GM21447 (cell line): ENCODE results near the gene NSRP1.
A peak's percentile ranks its signal among the peaks of the same experiment; 100 is the strongest.
"Not testable (repeated sequence)": the region's sequence is repeated elsewhere in the genome, so short reads cannot be mapped to it uniquely, and the experiment has no call there.

ENCODE experiments used
- ATAC-seq: cut with Tn5 transposase; IDR thresholded peaks from one replicate; pipeline ENCODE4 v1.9.1; 2021; ENCODE audit not compliant: unreplicated experiment

The NSRP1 gene

DNA sequence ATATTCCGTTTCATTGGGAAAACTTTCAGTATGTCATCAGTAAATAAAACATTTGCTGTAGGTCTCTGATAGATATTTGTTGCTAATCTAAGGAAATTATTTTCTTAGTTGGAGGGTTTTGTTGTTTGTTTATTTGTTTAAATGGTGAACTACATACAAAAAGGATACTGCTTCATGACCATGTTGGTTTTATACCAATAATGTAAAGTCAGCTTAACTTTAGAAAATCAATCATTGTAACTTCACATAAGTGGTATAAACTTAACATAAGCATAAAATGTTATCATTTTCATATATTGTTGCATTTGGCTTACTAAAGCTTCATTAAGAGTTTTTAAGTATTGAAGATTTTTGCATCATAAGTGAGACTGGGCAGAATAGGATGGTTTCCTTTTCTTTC lies 57.9 kb downstream of the NSRP1 start:
- ATAC-seq, result no peak

DNA sequence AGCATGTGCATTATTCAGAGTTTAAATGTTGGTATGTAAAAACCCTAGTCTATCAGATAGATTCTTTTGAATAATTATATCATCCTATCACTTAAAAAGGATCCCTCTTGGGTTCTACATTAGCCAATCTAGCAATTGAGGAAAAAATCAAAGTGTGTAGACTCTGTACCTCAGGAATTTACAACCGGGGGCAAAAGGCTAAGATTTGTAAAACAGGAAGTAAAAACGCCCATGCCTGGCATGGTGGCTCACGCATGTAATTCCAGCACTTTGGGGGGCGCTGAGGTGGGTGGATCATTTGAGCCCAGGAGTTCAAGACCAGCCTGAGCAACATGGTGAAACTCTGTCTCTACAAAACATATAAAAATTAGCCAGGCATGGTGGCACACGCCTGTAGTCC lies 60.2 kb downstream of the NSRP1 start:
- no peak for ATAC-seq

DNA sequence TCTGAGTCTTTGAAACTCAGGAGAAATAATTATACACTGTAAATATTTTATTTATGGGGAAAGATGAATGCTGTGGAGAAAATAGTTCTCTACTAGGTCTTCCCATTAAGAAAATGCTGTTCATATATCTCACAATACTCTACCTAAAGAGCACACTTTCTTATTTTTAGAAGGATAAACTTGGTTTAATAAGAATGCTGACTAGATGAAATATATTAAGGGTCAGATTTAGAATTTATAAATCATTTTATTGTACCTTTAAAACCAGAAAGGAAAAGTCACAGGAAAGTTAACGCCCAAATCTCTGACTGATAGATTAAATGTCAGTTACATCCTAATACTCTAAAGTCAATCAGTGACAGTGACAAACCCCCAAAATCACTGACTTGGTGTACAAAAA lies 70.1 kb downstream of the NSRP1 start:
- ATAC-seq, result no peak

DNA sequence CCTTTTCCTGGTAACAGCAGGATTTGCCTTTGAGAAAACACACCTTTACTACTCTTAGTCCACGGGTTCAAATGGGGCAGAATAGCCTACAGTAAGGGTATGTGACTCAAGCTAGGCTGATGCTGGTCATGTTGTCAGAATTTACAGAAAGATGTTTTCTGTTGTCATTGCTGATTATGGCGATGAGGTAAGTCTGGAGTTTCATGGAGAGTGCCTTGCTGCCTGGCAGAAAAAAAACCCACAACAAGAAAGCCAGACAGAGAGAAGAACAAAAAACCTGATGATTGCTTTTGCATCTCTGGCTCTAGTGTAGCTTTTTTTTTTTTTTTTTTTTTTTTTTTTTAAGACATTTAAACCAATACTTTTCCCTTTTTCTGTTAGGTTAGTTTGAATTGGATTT lies 71.0 kb downstream of the NSRP1 start:
- ATAC-seq, result no peak

DNA sequence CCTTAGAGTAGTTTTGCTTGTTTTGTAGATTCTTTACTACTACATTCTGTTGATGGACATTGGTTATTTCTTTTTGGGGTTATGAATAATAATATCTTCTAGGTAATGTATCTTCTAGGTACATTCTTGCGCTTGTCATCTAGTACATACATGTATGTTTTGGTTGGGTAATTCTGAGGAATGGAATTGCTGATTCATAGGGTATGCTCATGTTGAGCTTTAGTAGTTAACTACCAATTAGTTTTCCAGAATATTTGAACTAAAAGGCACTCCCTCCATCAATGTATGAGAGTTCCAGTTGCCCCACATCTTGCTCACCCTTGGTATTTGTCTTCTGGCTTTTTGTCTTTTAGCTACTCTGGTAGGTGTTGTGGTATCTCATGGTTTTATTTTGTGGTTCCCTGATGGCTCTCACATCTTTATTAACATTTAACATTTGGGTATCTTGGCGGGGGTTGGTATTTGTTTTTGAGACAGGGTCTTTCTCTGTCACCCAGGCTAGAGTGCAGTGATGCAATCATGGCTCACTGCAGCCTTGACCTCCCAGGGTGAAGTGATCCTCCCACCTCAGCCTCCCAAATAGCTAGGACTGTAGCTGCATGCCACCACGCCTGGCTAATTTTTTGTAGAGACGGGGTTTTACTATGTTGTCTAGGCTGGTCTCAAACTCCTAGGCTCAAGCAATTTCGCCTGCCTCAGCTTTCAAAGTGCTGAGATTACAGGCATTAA lies 71.8 kb downstream of the NSRP1 start:
- no peak for ATAC-seq

DNA sequence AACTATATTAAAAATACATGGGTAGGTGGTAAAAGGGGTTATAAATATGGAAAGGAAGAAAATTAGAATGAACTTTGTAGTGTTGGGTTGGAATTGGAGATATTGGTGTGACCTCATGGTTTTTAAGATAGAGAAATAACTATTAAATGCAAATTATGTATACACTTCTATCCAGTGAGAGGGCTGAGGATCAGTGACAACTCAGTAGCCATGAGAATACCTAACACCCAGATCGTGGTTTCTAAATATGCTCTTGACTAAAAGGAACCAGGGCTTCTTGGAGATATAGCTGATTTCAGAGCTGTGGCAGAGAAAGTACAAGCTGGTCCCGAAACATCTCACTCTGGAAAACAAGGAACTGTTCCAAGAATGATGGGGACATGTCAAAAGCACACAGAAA lies 74.5 kb downstream of the NSRP1 start:
- no peak for ATAC-seq

DNA sequence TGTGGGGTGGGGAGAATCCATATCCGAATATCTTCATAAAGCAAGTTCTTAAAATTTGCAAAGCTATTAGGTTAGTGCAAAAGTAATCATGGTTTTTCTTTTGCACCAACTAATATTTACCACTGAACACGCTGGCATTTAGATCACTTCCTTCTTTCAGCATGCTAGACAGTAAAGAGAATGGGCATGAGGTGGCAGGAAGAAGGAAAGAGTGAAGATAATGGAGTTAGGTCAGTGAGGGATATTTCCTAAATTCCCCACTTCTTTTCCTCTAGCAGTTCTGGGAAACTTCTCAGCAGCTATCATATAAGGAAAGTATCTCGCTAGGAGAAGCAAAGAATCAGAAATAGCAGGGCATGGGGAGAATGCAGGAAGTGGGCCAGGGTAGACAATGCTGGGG lies 79.9 kb downstream of the NSRP1 start:
- ATAC-seq, result no peak

DNA sequence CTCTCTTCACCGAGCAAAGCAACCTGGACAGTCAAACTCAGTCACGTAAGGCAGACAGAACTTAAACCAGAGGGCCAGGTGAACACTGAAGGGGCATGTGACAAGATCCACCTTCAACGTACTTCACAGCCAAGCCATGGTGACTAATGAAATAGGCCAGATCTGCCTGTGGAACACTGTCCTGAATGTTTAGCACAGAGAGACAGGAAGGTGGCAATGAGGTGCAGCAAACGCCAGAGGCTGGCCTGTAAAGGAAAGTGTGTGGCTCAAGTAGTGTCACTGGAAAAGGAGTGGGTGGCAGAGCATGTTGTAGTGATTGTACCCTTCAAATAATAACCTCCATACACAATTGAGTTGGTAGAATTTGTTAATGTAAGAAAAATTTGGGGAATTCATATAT lies 80.8 kb downstream of the NSRP1 start:
- no peak for ATAC-seq

DNA sequence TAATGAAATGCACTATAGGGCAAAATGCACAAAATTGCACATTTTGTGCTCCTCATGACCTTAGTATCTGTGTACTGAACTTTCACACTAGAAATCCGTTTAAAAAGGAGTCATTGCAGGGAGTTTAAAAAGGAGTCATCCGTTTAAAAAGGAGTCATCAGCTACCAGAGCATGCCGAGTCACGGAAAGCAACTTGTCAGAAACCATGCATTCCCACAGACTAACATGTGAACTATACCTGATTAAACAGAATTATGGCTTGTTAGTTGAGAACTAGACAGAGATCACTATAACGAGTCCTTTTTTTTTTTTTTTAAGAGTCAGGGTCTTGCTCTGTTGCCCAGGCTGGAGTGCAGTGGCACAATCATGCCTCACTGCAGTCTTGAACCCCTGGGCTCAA lies 83.0 kb downstream of the NSRP1 start:
- ATAC-seq, result no peak

DNA sequence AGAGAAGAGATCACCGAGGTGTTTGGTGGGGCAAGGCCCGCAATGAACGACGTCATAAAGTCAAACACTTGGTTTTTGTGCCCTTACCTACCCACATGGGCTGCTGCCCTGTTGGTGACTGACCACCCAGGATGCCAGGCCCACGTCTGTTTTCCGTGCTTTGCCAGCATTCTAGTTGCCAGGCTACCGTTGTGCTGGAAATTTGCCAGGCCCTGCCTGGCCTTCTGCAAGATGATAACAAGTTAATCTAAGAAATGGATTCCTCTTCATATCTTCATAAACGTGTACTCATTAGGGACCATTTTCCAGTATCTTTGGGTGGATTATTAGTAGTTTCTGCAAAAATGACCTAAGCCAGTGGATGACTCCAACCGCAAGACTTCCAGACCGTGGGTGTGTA lies 83.5 kb downstream of the NSRP1 start:
- ATAC-seq, result no peak

DNA sequence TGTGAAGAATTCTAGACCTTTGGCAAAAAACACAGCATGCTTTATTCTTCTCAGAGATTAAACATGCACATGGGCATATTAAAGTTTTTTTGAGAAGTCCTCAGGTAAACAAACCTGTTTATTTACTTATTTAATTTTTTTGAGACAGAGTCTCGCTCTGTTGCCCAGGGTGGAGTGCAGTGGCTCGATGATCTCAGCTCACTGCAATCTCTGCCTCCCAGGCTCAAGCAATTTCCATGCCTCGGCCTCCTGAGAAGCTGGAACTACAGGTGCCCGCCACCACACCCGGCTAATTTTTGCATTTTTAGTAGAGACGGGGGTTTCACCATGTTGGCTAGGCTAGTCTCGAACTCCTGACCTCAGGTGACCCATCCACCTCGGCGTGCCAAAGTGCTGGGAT lies 84.0 kb downstream of the NSRP1 start:
- not testable (repeated sequence) for ATAC-seq

DNA sequence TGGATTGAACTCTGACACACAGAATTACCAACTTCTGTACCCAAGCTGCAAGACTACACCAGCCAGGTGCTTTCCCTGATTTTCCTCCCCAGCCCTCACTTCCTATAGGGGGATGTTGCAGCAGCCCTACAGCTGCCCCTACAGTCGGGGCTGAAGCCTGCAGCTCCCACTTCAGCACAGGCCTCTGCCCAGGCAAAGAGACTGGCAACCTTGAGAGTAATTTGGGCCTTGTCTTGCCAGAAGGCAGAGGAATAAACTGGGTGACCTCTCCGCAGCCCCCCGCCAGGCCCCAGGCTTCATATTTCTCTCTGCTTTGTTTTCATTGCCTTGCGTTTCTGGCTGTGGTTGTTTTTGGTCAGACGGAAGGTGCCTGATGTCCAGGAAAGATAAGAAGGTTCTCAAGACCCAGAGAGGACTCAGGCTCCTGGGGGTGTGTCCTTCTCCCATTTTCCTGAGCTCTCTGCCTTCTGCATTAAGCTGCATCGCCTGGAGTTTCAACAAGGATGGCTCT lies 86.9 kb downstream of the NSRP1 start:
- ATAC-seq, result no peak

DNA sequence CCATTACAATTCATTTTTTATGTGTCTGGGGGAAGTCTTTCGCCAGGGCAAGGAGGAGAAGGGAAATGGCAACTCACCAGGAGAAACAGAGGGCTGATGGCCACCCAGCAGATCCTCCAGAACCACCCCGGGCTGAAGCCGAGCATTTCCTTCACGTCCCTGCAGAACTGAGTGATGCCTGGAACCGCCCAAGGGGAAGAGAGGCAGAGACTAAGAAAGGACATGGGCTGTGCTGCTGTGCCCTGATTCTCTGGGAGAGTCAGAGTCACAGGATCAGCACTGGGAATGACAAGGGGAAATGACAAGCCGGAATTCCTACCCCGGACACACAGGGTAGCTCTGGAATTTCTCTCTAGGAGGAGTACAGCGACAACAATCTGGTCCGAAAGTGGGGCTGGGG lies 91.0 kb downstream of the NSRP1 start:
- ATAC-seq, result no peak

DNA sequence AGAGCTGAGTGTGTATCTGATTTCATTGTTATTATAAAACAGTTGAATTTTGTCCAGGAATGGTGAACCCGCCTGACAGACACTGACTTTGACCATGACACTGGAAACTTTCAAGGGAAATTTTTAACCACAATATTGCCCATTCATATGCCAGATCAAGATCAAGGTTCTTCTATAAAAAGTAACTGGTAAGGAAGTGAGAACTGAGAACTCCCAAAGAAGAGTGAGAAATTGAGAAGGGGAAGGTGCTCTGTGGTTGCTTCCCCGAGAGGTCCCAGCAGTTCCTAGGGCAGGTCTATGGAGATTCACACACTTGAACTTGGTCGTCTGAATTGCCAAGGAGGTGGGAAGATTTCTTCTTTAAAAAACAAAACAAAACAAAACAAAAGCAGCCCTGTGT lies 91.6 kb downstream of the NSRP1 start:
- no peak for ATAC-seq

DNA sequence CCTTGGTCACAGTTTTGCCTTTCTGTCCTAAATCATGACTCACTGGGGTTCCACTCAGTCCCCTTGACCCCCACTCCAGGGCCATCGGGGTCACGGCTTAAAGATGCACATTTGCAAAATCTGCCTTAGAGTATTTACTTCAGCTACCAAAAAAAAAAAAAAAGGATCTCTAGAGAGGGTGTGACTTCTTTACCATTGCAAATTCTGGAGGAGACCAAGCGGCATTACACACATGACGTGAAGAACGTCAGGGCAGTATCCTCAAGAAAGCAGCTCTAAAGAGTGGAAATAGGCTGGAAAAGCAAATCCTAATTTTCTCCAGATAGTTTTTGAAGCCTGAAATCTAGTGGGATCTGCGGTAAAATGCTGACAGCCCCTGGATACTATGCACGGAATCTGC lies 93.3 kb downstream of the NSRP1 start:
- no peak for ATAC-seq

DNA sequence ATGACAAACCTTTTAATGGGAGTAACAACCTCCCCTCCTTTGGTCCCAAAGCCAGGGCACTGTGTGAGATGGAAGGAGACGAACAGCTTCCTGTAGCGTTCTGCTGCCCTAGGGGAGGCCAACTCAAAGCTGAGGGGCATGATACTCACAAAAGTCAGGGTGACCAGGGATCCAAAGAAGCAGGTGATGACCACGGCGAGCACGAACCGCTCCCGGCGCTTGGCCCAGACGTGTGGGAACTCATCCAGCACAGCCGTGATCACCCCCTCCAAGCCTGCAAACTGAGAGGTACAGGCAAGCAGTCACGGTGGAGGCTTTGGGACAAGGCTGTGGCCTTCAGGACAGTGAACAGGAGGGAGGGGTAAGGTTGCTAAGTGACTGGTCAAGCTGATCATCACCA lies 93.8 kb downstream of the NSRP1 start:
- no peak for ATAC-seq

DNA sequence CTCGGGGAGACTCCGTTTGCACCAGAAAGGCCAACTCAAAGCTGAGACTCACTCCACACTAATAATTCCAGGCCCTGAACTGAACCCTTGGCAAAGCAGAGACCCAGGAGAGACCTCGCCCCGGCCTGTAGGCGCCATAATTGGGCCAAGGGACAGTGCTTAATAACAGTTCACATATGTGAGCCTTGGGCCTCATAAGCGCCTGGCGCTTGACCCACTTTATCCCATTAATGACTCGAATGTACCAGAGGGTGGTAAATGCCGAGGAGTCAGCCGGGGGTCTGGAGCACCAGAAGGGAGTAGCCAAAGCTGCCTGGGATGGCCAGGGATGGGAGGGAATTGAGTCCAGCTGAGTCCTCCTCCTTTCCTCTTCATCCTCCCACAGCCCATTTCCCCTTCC lies 94.3 kb downstream of the NSRP1 start:
- ATAC-seq, result no peak

DNA sequence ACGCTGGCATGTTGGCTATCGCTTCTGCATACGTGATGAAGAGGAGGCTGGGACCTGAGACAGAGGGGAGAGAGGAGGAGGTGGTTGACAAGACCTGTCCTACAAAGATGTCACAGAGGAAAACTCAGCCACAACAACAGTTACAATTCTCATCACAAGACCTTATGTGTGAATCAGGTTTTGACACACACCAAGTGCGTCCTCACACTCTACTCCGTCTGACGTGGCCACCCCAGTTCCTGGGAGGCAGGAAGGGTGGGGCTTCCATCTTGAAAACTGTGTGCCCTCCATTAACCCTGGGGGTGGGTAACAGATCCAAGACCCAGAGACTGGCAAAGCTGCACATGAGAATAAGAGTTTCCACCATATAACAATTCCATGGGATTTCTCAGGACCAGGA lies 94.8 kb downstream of the NSRP1 start:
- no peak for ATAC-seq

DNA sequence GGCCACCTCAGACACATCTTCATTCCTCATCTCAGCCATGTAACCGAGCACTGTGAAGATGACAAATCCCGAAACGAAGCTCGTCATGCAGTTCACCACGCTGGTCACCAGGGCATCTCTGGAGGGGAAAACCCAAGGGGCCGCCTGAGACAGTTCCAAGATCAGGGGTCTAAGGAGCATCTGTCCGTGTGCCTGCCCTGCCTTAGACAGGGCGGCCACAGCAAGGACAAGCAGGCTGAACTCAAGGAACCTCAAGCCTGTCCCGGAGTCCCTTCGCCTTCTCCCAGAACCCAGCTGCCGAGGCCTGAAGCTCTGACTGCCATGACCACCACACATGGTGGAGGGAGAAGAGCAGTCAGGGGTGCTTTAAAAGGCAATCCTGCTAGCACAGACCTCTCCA lies 96.1 kb downstream of the NSRP1 start:
- peak; percentile 80 for ATAC-seq

DNA sequence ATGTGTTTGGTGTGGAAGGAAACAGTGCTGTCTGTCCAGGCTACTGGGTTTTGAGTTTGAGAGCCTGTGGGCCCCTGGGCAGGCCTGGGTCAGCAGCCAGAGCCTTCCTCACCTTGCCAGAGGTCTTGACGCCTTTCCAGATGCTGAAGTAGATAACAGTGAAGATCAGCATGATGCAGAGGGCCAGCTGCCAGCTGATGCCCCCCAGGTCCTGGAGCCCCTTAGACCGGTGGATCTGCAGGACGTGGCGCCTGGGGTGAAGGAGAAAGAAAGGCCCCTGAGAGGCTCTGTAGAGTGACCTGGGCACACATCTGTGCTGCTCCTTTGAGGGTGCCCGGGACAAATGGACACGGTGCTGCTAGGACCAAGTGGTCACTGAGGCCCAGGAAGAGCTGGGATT lies 100.4 kb downstream of the NSRP1 start:
- ATAC-seq, result no peak

DNA sequence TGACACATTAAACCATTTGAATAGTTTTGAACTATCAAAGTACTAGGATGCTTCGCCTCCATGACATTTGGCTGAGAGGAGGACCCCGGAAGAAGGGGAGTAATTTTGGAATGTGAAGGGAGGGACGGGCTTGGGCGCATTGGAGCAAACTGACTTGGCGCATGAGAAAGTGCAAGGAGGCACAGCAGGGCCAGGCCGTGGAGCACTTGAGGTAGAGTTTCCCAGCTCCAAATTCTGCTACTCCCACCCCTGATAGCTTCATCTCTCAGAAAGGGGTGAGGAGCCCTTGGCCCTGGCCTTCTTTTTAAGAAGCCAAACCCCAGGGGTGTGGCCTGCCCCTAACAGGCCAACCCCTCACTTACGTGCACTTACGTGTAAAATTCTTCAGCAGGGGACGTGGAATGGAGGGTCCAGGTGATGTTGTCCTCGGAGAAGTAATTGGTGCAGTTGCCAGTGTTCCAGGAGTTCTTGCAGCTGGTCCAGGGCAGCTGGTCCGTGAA lies 101.2 kb downstream of the NSRP1 start:
- ATAC-seq, result no peak

DNA sequence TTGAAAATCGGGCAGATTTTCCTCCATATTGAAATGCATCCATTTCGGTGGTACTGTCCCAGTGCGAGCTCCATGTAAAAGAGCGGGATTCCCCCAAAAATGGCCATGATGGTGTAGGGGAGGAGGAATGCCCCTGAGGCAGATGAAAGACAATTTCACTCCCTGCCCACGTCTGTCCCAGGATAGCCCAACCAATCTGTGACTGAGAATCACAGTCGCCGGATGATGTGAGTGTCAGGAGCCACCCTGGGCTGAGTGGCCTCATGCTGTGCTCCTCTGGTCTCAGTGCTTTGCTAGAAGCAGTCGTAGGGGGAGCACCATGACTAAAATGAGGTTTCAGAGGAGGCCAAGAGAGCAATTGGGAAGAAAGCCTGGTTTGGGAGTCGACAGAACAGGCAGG lies 102.2 kb downstream of the NSRP1 start:
- ATAC-seq, result no peak

DNA sequence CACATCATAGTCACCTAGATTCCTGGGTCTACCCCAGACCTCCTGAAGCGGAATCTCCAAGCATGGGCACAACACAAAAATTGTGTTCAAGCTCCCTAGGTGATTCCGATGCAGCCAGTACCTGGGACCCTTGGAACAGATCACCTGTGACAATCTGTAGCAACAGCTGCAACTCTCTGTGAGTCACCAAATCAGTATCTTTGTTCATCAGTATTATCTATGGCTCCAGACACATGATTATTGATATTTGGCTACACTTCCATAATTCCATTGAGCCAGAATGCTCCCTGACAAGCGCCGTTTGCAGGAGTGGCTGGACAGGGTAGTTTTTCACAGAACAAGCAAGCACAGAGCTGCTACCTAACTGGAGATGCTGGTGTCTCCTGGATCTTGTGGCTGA lies 102.7 kb downstream of the NSRP1 start:
- no peak for ATAC-seq
